Body of pancreas (tissue), 4 donors: ENCODE results near the gene PRKACA. TPM values are rescaled to one million over a fixed set of nuclear protein-coding genes. Genes with fewer than 3 reads are reported as not detected.
"Not testable (repeated sequence)": the region's sequence is repeated elsewhere in the genome, so short reads cannot be mapped to it uniquely, and the experiment has no call there.

Source experiments
- ATAC-seq: fragments of 150-250 bp; one replicate; pipeline ENCODE4 v1.9.1; 2016
- DNase-seq, 4 donors: peaks; one replicate each; pipeline ENCODE4 v3.0.0-alpha.2; 2019
- H3K27ac ChIP-seq, 4 donors: fragments of 200-600 bp; sonication (generic); 1 replicate in 3 of 4; 2 replicates in 1 of 4; pipeline versions ENCODE4 v1.5.1 to v1.6.1; 2016 to 2019; ENCODE audit warnings: mild to moderate bottlenecking in 1 of 4, mixed read lengths in 1 of 4, moderate library complexity in 1 of 4
- H3K27me3 ChIP-seq, 2 donors: fragments of 200-600 bp; sonication (generic); one replicate each; pipeline ENCODE4 v1.6.0; 2016; ENCODE audit warnings: mild to moderate bottlenecking in 1 of 2
- H3K36me3 ChIP-seq, 2 donors: fragments of 200-600 bp; sonication (generic); replicated peaks in 1 of 2; 2 replicates each; pipeline ENCODE4 v1.5.1; 2016; ENCODE audit warnings: low read depth in 2 of 2; ENCODE audit not compliant: insufficient read depth in 1 of 2
- H3K4me1 ChIP-seq: fragments of 200-600 bp; sonication (generic); one replicate; pipeline ENCODE4 v1.6.0; 2016
- H3K4me3 ChIP-seq, 2 donors: fragments of 200-600 bp; sonication (generic); 1 replicate in 1 of 2; 2 replicates in 1 of 2; pipeline ENCODE4 v1.5.1; 2016 to 2019
- H3K9me3 ChIP-seq, 3 donors: fragments of 200-600 bp; sonication (generic); 1 replicate in 2 of 3; 2 replicates in 1 of 3; pipeline ENCODE4 v1.5.1; 2016
- CTCF ChIP-seq, 7 experiments: fragments of 450-650 bp in 4 of 7; fragments of 200-600 bp in 3 of 7; sonication (generic) in 3 of 7; IDR thresholded peaks; one replicate each; pipeline ENCODE4 v1.5.1; 2016 to 2019; ENCODE audit warnings: antibody characterized with exemption in 7 of 7
- WGBS, 2 donors: methylation state at CpG; one replicate each; pipeline ENCODE4 v1.1.5; 2017; 5-methylcytosine and 5-hydroxymethylcytosine counted together
- intact Hi-C: fragments of 100-400 bp; cut with DNase I; formaldehyde crosslinking; loops from one replicate; pipeline ENCODE4 v1.15.1; 2023
- total RNA-seq, 2 donors: library from RNA; depleted of rRNA; stranded (reverse); fragments of >200 nt; gene quantifications; one replicate each; pipeline ENCODE4 v1.1.0, GENCODE V29; 2016

PRKACA gene
- total RNA-seq, 2 donors from 2014 or later = 15.5 to 22.6 TPM

- H3K36me3 ChIP-seq, intact Hi-C loops, H3K9me3 ChIP-seq, H3K4me3 ChIP-seq, H3K4me1 ChIP-seq, H3K27me3 ChIP-seq: not testable (repeated sequence)
- 58 to 67% methylated on average over 19 of the region's 19 CpGs for WGBS, 2 donors
- ATAC-seq = peak; percentile 89
- TF ChIP-seq CTCF (IDR thresholded peaks at IDR 0.05) = peak; percentile 31 to 74 (median 49)
- peak; percentile 51 to 68 (median 56) for DNase-seq
- H3K27ac ChIP-seq = peak overlapping the region in 2 of 4 donors; percentile 8 to 52
Observed at GRCh38 chr19:14042659-14043608, 74.6 kb downstream of the PRKACA start.

Other genes with a start within 250 kb of the PRKACA start
- not detected for gene NANOS3, start 240.6 kb downstream of the PRKACA start, total RNA-seq
- gene BRME1, start 211.6 kb downstream of the PRKACA start, total RNA-seq = 1 to 10 TPM; 3.0 to 4.9 TPM
- 10 to 100 TPM; 35.5 to 52.1 TPM for gene CC2D1A, start 211.6 kb downstream of the PRKACA start, total RNA-seq
- gene PODNL1, start 179.3 kb downstream of the PRKACA start, total RNA-seq = under 1 TPM in 1 of 2 donors, not detected in 1; 0.66 TPM
- gene DCAF15, start 165.3 kb downstream of the PRKACA start, total RNA-seq = 10 to 100 TPM in 1 of 2 donors, 1 to 10 TPM in 1; 7.0 to 20.4 TPM
- gene RFX1, start 111.4 kb downstream of the PRKACA start, total RNA-seq = 1 to 10 TPM; 3.9 to 7.6 TPM
- not detected for gene RLN3, start 89.6 kb downstream of the PRKACA start, total RNA-seq
- 1 to 10 TPM; 1.3 to 3.6 TPM for gene IL27RA, start 86.0 kb downstream of the PRKACA start, total RNA-seq
- 10 to 100 TPM; 17.4 to 28.3 TPM for gene PALM3, start 55.7 kb downstream of the PRKACA start, total RNA-seq
- 10 to 100 TPM; 21.1 to 25.7 TPM for gene MISP3, start 45.0 kb downstream of the PRKACA start, total RNA-seq
- not detected for gene C19orf67, start 32.0 kb downstream of the PRKACA start, total RNA-seq
- gene SAMD1, start 27.0 kb downstream of the PRKACA start, total RNA-seq = 10 to 100 TPM; 11.2 to 22.1 TPM
- gene ASF1B, start 18.8 kb upstream of the PRKACA start, total RNA-seq = 1 to 10 TPM in 1 of 2 donors, under 1 TPM in 1; 0.26 to 1.6 TPM
- 10 to 100 TPM; 12.5 to 16.5 TPM for gene ADGRL1, start 88.4 kb upstream of the PRKACA start, total RNA-seq